Neural crest cell (in vitro differentiated cells): ENCODE data around the gene MSANTD3. TPM values are rescaled to one million over a fixed set of nuclear protein-coding genes. Genes with fewer than 3 reads are reported as not detected.

ENCODE experiments used
- DNase-seq: peaks from one replicate; pipeline ENCODE4 v3.0.0; 2021; ENCODE audit warnings: low read depth, mixed read lengths, low spot score
- H3K27ac Mint-ChIP-seq: one replicate; pipeline ENCODE4 v1.8.0; 2021; ENCODE audit warnings: mild to moderate bottlenecking, mixed read lengths; ENCODE audit not compliant: unreplicated experiment
- H3K27me3 Mint-ChIP-seq: 2 replicates; pipeline ENCODE4 v1.8.0; 2021; ENCODE audit warnings: low read depth, mild to moderate bottlenecking, mixed read lengths
- H3K36me3 Mint-ChIP-seq: 2 replicates; pipeline ENCODE4 v1.8.0; 2021; ENCODE audit warnings: low read depth, mild to moderate bottlenecking, mixed read lengths
- H3K4me1 Mint-ChIP-seq: 2 replicates; pipeline ENCODE4 v1.8.0; 2021; ENCODE audit warnings: mixed read lengths
- H3K4me3 Mint-ChIP-seq: one replicate; pipeline ENCODE4 v1.8.0; 2021; ENCODE audit warnings: mild to moderate bottlenecking, mixed read lengths
- H3K9me3 Mint-ChIP-seq: 2 replicates; pipeline ENCODE4 v1.8.0; 2021; ENCODE audit warnings: mixed read lengths
- CTCF ChIP-seq: fragments of 200-600 bp; sonication (generic); conservative IDR thresholded peaks from 2 replicates; pipeline ENCODE4 v1.5.0; 2021; ENCODE audit warnings: antibody characterized with exemption, mild to moderate bottlenecking
- total RNA-seq: library from RNA; stranded (reverse); gene quantifications from 2 replicates; pipeline ENCODE4 v1.2.1, GENCODE V29; 2021

MSANTD3 gene
- total RNA-seq, 1 donor from 2014 or later = 50.1 TPM

GRCh38 chr9:100396769-100397168 is 30.2 kb upstream of the MSANTD3 start:
- TF ChIP-seq CTCF = no peak
- no peaks in the 10 kb centered on the region for H3K27me3 Mint-ChIP-seq
- DNase-seq = no peak

GRCh38 chr9:100397529-100398266 is 29.2 kb upstream of the MSANTD3 start:
- Mint-ChIP-seq H3K4me1 (no peaks in the 10 kb centered on the region), H3K36me3 (peaks cover 7% of the 10 kb centered on the region), H3K27ac (no peak overlapping the region), H3K27me3 (no peaks in the 10 kb centered on the region), H3K9me3 (peaks cover 3% of the 10 kb centered on the region), H3K4me3 (no peak overlapping the region)
- no peak for DNase-seq
- no peak for TF ChIP-seq CTCF

More at GRCh38 chr9:100396769-100397168, 30.2 kb upstream of the MSANTD3 start:
- Mint-ChIP-seq H3K36me3 (peaks cover 9% of the 10 kb centered on the region), H3K27ac (no peak overlapping the region), H3K9me3 (peaks cover 4% of the 10 kb centered on the region), H3K4me3 (no peak overlapping the region), H3K4me1 (no peaks in the 10 kb centered on the region)

- Mint-ChIP-seq H3K4me3 (no peak overlapping the region), H3K36me3 (no peaks in the 10 kb centered on the region), H3K27me3 (no peaks in the 10 kb centered on the region), H3K4me1 (no peaks in the 10 kb centered on the region), H3K27ac (no peak overlapping the region), H3K9me3 (no peaks in the 10 kb centered on the region)
- no peak for TF ChIP-seq CTCF
- no peak for DNase-seq
Observed at GRCh38 chr9:100401042-100401441, 25.9 kb upstream of the MSANTD3 start.

- Mint-ChIP-seq H3K27ac (no peak overlapping the region), H3K27me3 (no peaks in the 10 kb centered on the region), H3K4me1 (peaks cover 12% of the 10 kb centered on the region), H3K9me3 (peaks cover 10% of the 10 kb centered on the region), H3K36me3 (peaks cover 2% of the 10 kb centered on the region), H3K4me3 (no peak overlapping the region)
- no peak for DNase-seq
- no peak for TF ChIP-seq CTCF
Observed at GRCh38 chr9:100406962-100407361, 20.0 kb upstream of the MSANTD3 start.

- no peaks in the 10 kb centered on the region for H3K27me3 Mint-ChIP-seq
- no peak for DNase-seq
- peaks cover 2% of the 10 kb centered on the region for H3K36me3 Mint-ChIP-seq
- H3K27ac Mint-ChIP-seq = no peak overlapping the region
- H3K9me3 Mint-ChIP-seq = peaks cover 12% of the 10 kb centered on the region
- peaks cover 13% of the 10 kb centered on the region for H3K4me1 Mint-ChIP-seq
- no peak for TF ChIP-seq CTCF
- H3K4me3 Mint-ChIP-seq = no peak overlapping the region
Observed at GRCh38 chr9:100408546-100409175, 18.3 kb upstream of the MSANTD3 start.
